DMS79 treated with DMSO at 0.1 percent for 48 hours (cell line): Measurements from ENCODE around the gene EIF2B4.

ENCODE experiments used
- DNase-seq: peaks from one replicate; lab custom pipeline; 2025; lab: John Stamatoyannopoulos, UW

Gene EIF2B4

GRCh38 chr2:27370026-27370815 is at the start of gene EIF2B4, which contains the start of gene SNX17:
Gene EIF2B4, minus strand, starts transcription at chr2:27370338. Its CDS starts 24 bp downstream, at chr2:27370314.
Gene SNX17, plus strand, starts transcription at chr2:27370616. Its CDS starts 128 bp downstream, at chr2:27370744.
- DNase-seq, result peak; percentile 98

GRCh38 chr2:27416151-27416550 is 46.0 kb upstream of the EIF2B4 start:
- no peak for DNase-seq

GRCh38 chr2:27412419-27413152 is 42.4 kb upstream of the EIF2B4 start:
- no peak for DNase-seq

- DNase-seq, result peak; percentile 96
These were observed 39.4 kb upstream of the EIF2B4 start, which contains the start of gene PPM1G for GRCh38 chr2:27409321-27410073. Gene PPM1G, minus strand, starts transcription at chr2:27409591. Its CDS starts 169 bp downstream, at chr2:27409422.

- no peak for DNase-seq
These were observed 38.6 kb upstream of the EIF2B4 start for GRCh38 chr2:27408601-27409320.

- DNase-seq, result peak; percentile 38
These were observed 37.8 kb upstream of the EIF2B4 start for GRCh38 chr2:27407798-27408491.

GRCh38 chr2:27400348-27401135 is 30.4 kb upstream of the EIF2B4 start:
- DNase-seq, result no peak

- no peak for DNase-seq
These were observed 28.8 kb upstream of the EIF2B4 start for GRCh38 chr2:27398962-27399361.

GRCh38 chr2:27393225-27393624 is 23.1 kb upstream of the EIF2B4 start:
- no peak for DNase-seq

GRCh38 chr2:27390822-27391679 is 20.9 kb upstream of the EIF2B4 start:
- DNase-seq, result no peak

- no peak for DNase-seq
These were observed 11.5 kb upstream of the EIF2B4 start for GRCh38 chr2:27381577-27382181.

GRCh38 chr2:27380626-27381545 is 10.7 kb upstream of the EIF2B4 start, which contains the start of gene ZNF513:
Gene ZNF513, minus strand, starts transcription at chr2:27380734. Its CDS starts 208 bp downstream, at chr2:27380526.
- peak; percentile 93 for DNase-seq

GRCh38 chr2:27379836-27380625 is 9.9 kb upstream of the EIF2B4 start:
- peak; percentile 8 for DNase-seq

- DNase-seq, result no peak
These were observed 9.3 kb upstream of the EIF2B4 start for GRCh38 chr2:27379383-27379835.

GRCh38 chr2:27378809-27379290 is 8.7 kb upstream of the EIF2B4 start:
- no peak for DNase-seq

GRCh38 chr2:27378096-27378808 is 8.1 kb upstream of the EIF2B4 start:
- DNase-seq, result no peak
